GM21528 (cell line): ENCODE measurements around the gene PCP2.
"Not testable (repeated sequence)": the region's sequence is repeated elsewhere in the genome, so short reads cannot be mapped to it uniquely, and the experiment has no call there.

Experiments
- ATAC-seq: cut with Tn5 transposase; IDR thresholded peaks from one replicate; pipeline ENCODE4 v1.9.1; 2021; ENCODE audit warnings: mild to moderate bottlenecking, moderate library complexity; ENCODE audit not compliant: unreplicated experiment, low FRiP score

PCP2 gene

GRCh38 chr19:7662657-7663056 is 29.1 kb upstream of the PCP2 start:
- no peak for ATAC-seq

DNA sequence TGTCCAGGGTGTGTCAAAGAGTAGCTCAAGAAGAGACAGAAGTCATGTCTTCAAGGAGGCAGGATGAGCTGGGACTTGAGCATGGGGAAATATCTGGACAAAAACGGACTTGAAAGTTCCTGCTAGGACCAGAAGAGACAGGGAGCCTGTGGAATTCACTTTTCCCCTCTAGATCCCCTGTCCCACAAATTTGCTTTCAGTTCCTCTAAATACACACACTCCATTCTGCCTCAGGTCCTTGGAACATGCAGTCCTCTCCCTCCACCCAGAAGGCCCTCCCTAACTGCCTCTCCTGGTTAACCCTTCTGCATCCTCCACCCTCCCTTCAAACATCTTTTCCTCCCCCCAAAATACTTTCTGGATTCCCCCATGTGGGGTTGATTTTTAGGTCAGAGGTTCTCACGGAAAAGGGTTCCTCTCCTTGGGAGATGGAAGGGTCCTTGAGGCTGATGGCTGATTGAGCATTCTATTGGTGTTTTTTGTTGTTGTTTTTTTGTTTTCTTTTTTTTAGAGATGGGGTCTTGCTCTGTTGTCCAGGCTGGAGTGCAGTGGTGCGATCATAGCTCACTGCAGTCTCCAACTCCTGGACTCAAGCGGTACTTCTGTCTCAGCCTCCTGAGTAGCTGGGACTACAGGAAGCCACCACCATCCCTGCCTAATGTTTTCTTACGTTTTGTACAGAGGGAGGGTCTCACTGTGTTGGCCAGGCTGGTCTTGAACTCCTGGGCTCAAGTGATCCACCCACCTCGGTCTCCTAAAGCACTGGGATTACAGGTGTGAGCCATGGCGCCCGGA is 28.4 kb upstream of the PCP2 start:
- no peak for ATAC-seq

GRCh38 chr19:7658219-7658686 is 24.7 kb upstream of the PCP2 start:
- no peak for ATAC-seq

GRCh38 chr19:7657131-7657751 is 23.7 kb upstream of the PCP2 start:
- ATAC-seq = no peak

DNA sequence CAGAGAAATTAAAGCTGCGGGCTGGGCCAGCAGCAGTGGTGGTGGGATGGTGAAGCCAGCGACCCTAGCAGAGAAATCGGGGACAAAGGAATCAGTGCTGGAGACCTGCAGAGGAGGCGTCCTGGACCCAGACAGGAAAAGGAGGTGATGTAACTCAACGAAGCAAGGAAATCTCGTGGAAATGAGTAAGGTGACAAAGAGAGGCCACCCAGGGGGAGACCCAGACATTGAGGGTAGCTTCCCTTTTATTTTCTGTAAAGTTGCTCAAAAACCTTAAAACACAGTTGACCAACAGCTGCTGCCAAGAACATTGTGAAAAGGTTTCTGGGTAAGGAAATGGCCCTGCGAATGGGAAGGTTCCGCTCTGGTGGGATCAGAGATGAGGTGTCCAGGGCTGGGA is 22.1 kb upstream of the PCP2 start:
- no peak for ATAC-seq

- ATAC-seq = no peak
Observed at GRCh38 chr19:7654401-7654800, 20.9 kb upstream of the PCP2 start.

- ATAC-seq = no peak
Observed at GRCh38 chr19:7652061-7652641, 18.6 kb upstream of the PCP2 start.

DNA sequence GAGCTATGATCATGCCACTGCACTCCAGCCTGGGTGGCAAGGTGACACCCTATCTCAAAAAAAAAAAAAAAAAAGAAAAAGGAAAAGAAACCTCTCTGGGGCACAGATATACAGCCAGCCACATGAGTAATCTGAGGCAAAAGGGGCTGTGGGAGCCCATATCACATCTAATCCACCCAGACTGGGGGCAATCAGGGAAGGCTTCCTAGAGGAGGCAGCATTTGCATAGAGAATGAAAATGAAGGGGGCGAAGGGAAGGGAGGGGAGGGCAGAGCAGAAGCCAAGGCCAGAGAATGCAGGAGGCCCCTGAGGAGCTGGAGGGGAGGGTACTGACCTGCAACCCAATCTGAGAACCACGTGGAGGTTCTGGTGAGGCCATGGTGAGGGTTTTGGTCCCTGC is 16.6 kb upstream of the PCP2 start:
- no peak for ATAC-seq

DNA sequence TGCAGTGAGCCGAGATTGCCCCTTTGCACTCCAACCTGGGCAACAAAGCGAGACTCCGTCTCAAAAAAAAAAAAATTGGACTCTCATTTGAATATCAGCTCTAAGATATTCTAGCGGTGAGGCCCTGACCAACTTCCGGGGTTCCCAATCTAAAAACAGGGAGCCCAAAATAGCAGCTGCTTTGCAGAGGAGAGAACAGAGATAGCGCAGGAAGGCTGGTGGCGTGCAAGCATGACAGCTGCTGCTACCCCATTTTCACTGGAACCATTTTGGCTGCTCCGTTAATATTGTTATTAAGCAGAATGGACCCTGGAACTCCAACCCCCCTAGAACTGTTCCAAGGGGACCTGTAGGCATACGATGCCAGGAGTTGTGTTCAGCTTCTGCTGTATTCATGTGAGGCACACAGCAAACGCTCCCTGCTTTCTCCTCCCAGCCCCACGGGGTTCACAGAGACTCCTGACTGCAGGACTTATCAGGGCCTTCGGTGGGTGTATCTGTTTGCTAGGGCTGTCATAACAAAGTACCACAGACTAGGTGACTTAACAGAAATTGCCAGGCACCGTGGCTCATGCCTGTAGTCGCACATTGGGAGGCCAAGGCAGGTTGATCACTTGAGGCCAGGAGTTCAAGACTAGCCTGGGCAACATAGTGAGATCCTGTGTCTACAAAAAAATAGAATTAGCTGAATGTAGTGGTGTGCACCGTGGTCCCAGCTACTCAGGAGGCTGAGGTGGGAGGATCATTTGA is 14.9 kb upstream of the PCP2 start:
- ATAC-seq = no peak

DNA sequence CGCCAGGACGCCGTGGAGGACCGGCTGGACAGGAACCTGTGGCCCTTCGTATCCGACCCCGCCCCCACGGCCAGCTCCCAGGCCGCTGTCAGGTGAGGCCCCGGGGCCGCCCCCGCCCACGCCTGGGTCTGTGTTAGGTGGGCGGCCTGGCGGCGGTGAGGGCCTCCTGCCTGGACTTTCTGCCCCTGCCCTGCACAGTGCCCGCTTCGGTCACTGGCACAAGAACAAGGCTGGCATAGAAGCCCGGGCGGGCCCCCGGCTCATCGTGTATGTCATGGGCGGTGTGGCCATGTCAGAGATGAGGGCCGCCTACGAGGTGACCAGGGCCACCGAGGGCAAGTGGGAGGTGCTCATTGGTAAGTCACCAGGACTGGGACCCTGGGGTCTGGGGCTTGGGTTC is 13.6 kb upstream of the PCP2 start:
- no peak for ATAC-seq

DNA sequence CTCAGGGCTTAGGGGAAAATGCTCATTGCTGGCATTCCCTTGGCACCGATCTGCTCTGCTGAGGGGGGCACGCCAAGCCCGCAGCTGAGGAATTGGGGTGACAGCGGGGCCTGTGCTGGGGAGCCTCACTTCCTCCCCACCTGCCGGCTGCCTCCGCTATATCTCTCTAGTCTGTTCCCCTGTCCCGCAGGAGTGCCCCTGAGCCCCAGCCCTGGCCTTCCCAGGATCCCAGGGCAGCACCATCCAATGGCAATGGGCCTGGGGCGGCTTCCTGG is 12.8 kb upstream of the PCP2 start:
- no peak for ATAC-seq

DNA sequence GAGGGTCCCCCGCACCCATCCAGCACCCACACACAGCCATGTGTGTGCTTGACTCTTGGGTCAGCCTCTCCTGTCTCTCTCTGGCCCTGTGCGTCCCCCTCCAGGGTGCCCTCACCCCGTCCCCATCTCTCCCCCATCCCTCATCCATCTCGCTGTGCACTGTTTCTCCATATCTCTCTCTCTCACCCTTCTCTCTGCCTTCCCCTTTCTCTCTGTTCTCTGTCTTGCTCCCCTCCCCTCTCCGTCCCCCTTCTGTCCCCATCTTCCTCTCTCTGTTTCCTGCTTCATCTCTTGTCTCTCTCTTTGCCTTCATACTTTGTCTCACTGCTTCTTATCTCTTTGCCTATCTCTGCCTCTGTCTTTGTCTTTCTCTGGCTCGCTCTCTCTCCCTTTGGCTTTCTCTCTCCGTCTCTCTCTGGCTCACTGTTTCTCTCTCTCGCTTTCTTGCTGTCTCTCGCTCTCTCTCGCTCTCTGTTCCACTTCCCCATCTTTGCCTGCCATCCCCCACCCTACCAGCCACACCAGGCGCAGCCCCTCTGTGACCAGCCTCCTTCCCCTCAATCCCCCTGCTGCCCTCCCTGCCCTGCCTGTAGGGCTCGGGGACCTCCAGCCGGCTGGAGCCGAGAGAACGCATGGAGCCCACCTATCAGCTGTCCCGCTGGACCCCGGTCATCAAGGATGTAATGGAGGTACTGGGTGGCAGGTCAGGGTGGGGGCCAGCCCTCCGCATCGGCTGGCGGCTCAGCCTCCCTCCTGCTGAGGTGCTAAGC is 12.3 kb upstream of the PCP2 start:
- no peak for ATAC-seq

DNA sequence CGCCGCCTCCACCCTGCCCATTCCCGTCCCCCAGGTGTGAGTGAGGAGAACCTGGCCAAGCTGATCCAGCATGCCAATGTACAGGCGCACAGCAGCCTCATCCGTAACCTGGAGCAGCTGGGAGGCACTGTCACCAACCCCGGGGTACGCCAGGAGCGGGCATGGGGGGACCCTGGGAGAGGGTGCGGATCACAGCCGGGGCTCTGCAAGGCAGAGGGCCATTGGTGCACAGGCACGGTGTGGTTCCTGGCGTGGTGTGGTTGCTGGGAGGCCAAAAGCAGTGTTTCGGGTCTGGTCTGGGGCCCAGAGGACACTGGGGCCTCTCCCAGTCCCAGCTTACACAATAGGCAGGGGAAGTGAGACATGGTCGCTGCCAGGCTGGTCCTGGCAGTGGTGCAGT is 11.6 kb upstream of the PCP2 start:
- ATAC-seq = no peak

DNA sequence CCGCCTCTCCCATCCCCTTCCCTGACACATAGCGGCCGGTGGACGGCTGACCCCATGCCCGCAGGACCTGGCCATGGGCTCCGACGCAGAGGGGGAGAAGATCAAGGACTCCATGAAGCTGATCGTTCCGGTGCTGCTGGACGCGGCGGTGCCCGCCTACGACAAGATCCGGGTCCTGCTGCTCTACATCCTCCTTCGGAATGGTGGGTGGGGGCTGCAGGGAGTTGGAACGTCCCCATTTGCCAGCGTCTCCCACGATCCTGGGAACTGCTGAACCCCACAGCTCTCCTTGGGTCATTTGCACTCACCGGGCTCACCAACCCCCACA is 11.0 kb upstream of the PCP2 start:
- no peak for ATAC-seq

GRCh38 chr19:7643629-7644549 is 10.4 kb upstream of the PCP2 start:
- ATAC-seq = not testable (repeated sequence)

DNA sequence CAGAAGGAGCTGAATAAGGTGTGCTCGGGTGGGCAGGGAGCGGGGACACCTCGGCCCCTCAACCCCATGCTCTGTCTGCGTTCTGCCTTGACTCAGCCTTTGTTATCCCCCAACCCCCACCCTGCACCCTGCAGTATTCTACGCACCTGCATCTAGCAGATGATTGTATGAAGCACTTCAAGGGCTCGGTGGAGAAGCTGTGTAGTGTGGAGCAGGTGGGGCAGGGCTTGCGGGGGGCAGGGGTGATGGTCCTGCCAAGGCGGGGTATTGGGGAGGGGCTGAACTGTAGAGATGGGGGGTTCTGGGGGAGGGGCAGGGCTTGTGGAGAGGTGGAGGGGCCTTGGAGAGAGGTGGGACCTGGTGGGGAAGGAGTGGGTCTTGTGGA is 9.5 kb upstream of the PCP2 start:
- no peak for ATAC-seq

GRCh38 chr19:7642295-7643030 is 8.9 kb upstream of the PCP2 start:
- no peak for ATAC-seq

- no peak for ATAC-seq
Observed at GRCh38 chr19:7641290-7642276, 8.1 kb upstream of the PCP2 start.
